ENCODE results near the gene SFTPA1. TPM values are rescaled to one million over a fixed set of nuclear protein-coding genes. Genes with fewer than 3 reads are reported as not detected.
"Not testable (repeated sequence)": the region's sequence is repeated elsewhere in the genome, so short reads cannot be mapped to it uniquely, and the experiment has no call there.

Gene SFTPA1
- not detected for total RNA-seq

DNA sequence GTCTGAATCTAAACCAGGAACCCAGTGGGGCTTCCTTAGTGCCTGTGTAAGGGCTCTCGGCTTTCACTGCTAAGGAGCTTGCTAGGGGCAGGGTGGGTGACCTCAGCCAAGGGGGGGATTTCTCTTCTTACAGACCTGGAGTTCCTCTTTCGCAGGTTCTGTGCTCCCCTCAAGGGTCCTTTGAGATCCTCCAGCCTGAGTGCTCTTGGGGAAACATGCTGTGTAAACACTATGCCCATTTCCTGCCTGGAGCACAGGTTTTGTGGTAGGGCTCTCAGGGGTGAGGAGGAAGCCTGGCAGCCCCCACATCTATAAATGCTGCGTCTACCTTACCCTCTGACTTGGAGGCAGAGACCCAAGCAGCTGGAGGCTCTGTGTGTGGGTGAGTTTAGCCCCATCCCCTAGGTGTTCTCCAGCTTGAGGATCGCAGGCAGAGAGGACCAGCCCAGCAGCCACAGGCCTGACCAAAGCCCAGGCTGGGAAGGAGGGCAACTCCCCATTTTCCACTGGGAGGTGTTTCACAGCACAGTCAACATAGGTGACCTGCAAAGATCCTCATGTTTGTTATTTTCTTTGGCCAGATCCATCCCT is at the start of gene SFTPA1:
Gene SFTPA1, plus strand, starts transcription at position 339 of the 591 bp plus-strand sequence. CDS start 887 bp downstream, outside the sequence.
- DNase-seq = no peak

- DNase-seq = no peak
Measured at GRCh38 chr10:79561257-79561656, 49.5 kb upstream of the SFTPA1 start.

GRCh38 chr10:79562135-79562756 is 48.5 kb upstream of the SFTPA1 start:
- no peak for DNase-seq

DNA sequence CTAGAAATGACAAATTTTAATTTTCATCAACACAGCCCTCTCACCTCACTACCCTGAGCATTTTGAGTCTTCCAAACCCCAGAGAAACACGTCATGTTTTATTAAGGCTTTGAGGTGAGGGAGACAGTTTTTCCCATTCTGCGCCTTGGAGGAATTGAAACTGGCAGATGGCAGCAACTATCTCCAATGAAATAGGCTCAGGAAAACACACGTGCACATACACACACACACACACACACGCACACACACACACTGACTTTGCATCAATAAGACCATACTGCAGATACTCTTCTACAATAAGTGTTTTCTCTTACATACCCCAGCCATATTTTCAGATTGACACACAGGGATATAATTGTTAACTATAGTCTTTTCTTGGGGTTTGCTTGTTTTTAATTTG is 47.3 kb upstream of the SFTPA1 start:
- no peak for DNase-seq

- DNase-seq = not testable (repeated sequence)
Measured at GRCh38 chr10:79570624-79571023, 40.1 kb upstream of the SFTPA1 start.

- DNase-seq = no peak
Measured at GRCh38 chr10:79579361-79579760, 31.4 kb upstream of the SFTPA1 start.

DNA sequence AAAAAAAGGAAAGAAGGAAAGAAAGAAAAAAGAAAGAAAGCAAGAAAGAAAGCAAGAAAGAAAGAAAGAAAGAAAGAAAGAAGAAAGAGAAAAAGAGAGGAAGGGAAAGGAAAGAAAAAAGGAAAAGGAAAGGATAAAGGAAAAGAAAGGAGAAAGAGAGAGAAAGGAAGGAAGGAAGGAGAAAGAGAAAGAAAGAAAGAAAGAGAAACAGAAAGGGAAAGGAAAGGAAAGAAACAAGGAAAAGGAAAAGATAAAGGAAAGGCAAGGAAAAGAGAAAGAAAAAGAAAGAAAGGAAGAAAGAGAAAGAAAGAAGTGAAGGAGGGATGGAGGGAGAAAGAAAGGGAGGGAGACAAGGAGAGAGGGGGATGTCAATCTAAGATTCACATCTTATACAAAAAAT is 29.7 kb upstream of the SFTPA1 start:
- DNase-seq = no peak

DNA sequence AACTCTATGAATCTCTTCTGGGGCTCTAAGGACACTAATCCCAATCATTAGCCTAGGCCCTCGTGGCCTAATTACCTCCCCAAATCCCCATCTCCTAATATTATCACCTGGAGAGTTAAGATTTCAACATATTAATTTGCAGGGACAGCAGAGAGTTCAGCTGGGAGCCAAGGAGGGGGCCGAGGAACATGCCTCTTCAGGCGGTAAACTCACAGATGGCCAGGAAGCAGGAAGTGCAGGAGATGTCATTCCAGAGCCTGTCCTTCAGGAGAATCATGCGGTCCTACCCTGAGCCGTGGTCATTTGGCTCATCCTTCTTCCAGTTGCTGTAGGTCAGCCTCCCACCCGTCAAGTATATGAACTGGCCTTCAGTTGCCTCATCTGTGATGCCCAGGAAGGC is 28.6 kb upstream of the SFTPA1 start:
- DNase-seq = no peak

DNA sequence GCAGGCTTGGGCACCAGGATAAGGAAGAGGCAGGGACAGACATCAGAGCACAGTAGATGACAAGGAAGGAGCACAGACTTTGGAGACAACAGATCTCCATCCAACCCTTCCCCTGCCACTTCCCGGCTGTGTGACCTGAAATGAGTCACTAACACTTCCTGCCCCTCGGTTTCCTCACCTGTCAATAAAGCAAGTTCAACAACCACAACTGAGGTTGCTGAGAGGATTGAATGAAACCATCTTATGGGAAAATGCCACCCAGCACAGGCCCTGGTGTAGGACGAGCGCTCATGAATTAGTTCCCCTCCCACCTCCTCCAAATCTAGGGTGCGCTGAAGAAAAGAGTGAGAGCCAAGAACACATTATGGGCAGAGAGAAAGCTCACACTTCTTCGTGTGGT is 27.8 kb upstream of the SFTPA1 start:
- DNase-seq = not testable (repeated sequence)

DNA sequence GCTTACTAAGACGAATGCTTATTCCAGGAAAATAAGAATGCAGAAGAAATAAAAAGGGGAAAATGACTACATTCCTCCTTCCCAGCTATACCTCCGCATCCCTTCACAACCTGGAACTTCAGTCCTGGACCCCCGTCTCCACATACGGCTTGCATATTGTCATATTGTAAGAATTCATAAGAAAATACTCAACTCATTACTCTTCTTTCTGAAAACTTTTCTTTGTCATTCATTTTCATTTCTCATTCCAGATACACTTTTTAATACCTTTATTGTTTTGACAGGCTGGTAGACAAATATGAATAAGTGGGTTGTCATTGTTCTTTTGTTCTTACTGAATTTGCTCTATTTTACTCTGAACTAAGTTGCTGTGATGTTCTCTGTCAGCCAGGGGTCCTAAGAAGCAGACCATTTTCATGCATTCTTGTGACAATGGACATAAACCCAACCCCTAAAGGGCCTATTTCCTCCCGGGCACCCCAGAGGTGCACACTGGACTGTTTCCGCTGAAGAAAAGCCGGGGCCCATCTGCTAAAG is 27.2 kb upstream of the SFTPA1 start:
- no peak for DNase-seq

- no peak for DNase-seq
Measured at GRCh38 chr10:79585870-79586527, 24.7 kb upstream of the SFTPA1 start.

DNA sequence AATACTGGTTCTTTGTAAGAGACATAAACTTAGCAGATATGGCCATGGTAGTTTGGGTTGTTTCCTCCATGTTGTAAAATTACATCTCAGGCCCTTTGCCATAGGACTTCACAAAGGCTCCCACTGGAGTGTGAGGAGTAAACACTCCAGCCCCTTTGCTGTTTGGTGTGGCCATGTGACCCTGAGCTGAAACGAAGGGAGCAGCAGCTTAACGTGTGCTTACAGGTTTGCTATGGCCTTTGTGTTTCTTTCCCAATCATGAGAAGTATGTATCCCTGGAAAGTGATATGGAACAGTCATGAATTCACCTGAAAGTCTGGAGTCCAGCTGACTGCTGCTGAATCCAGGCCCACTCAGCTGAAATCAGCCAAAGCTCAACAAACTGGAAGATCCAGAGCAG is 23.8 kb upstream of the SFTPA1 start:
- no peak for DNase-seq

GRCh38 chr10:79588800-79589199 is 21.9 kb upstream of the SFTPA1 start:
- DNase-seq = no peak

- DNase-seq = no peak
Measured at GRCh38 chr10:79593377-79593776, 17.4 kb upstream of the SFTPA1 start.

DNA sequence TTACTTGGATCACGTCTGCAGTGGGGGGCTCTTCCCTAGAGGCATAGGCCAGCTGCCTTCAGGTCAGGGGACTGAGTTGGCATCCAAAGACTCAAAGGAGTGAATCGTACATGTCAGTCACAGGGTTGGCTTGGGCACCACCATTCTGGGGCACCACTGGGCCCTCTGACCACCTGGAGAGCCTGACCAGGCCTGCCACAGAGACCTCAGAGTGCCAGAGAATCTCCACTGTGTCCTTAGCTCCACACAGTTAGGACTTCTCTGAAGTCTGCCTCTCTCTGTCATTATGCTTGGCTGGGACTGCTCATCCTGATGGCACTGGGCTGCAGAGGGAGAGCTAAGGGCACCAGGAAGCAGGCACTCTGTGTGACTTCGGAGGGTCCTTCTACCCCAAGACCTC is 16.2 kb upstream of the SFTPA1 start:
- DNase-seq = not testable (repeated sequence)

GRCh38 chr10:79595510-79595909 is 15.2 kb upstream of the SFTPA1 start:
- no peak for DNase-seq

DNA sequence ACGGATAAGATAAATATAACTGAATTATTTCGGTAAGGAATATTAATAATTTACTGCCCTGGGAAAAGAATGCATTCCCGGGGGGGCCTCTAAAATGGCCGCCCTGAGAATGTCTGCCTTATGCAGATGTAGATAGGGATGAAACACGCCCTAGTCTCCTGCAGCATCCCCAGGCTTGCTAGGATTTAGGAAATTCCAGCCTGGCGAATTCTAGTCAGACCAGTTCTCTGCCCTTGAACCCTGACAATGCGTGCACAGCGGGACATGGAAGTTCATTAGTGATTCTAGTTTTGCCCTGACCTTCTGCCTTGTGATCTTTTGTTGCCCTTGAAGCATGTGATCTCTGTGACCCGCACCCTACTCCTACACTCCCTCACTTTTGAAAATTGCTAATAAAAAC is 11.1 kb upstream of the SFTPA1 start:
- not testable (repeated sequence) for DNase-seq

DNA sequence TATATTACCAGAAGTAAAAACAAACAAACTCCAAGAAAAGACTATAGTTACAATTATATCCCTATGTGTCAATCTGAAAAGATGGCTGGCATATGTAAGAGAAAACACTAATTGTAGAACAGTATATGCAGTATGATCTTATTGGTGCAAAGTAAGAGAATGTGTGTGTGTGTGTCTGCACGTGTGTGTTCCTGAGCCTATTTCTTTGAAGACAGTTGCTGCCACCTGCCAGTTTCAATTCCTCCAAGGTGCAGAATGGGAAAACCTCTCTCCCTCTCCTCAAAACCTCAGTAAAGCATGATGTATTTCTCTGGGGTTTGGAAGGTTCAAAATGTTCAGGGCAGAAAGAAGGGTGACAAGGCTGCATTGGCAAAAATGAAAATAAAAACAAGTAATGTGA is 8.8 kb upstream of the SFTPA1 start:
- no peak for DNase-seq

DNA sequence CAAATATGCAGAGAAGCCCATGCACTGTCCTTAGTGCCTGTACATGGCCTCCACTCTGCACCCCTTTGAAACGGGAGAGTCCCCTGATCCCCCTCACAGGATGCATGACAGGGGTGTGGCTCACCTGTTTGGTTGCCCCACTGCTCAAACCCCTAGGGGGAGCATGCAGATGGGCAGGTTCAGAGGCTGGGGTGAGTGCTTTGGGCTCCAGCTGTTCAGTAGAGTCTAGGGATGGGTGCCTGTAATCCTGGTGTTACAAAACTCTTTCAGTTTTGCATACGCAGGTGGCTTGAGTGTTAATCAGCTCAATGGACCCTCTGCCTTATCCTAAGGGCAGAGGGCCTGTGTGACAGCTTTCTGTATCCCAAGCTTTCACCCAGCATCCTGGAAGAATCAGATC is 7.8 kb upstream of the SFTPA1 start:
- no peak for DNase-seq

GRCh38 chr10:79604294-79604693 is 6.4 kb upstream of the SFTPA1 start:
- no peak for DNase-seq

DNA sequence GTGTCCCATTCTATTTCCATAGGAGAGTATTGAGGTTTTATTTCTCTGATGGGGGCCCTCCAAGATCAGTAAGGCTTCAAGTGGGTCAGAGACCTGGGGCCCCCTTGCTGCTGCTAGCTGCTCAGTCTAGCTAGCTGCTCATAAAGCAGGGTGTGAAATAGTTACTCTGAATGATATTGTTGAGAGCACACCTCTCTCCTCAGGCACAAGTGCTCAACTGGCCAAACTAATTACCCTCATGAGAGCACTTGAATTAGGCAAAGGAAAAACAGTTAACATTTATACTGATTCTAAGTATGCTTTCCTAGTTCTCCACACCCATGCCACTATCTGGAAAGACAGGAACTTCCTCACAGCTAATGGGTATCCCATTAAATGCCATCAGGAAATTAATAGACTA is 5.4 kb upstream of the SFTPA1 start:
- DNase-seq = no peak

GRCh38 chr10:79608505-79609375 is 2.0 kb upstream of the SFTPA1 start:
- no peak for DNase-seq

All from skin of body (tissue), 2 donors.